Measurements from ENCODE around the gene PCA3.
A peak's percentile ranks its signal among the peaks of the same experiment; 100 is the strongest.

Gene PCA3

GRCh38 chr9:76758476-76758875 lies 5.8 kb upstream of the PCA3 start:
- peak; percentile 41 for DNase-seq

GRCh38 chr9:76759732-76760131 lies 4.5 kb upstream of the PCA3 start:
- peak; percentile 98 for DNase-seq

- peak; percentile 22 for DNase-seq
These were observed 2.8 kb upstream of the PCA3 start for GRCh38 chr9:76761448-76761847.

- DNase-seq = peak; percentile 43
These were observed 1.9 kb downstream of the PCA3 start for GRCh38 chr9:76766126-76766525.

DNA sequence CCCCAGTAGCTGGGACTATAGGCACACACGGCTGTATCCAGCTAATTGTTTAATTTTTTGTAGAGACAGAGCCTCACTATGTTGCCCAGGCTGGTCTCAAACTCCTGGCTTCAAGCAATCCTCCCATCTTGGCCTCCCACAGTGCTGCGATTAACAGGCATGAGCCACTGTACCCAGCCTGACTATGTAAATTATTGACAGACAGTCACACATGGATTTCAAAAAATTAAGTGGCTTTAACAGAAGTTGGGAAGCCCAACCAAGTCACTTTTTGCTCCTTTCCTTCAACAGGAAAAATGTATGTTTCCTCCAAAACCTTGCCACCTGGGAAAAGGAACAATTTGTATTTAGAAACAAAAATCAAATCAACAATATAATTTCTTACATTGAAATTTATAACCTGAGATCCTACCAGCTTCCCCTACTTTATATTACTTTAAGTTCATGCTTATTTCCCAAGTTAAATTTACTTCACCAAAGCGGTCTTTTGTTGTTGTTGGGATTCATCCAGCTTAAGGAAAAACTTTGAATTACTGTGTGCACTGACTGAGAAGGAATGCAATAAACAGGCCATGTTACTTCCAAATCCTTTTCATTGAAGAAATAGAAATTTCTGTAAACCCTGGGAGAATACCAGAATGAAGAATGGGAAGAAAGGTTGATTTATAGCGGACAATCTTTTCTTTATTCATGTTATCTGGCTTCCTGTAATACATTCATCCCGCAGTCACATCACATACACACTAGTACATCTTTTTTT lies 8.6 kb downstream of the PCA3 start:
- DNase-seq = no peak

DNA sequence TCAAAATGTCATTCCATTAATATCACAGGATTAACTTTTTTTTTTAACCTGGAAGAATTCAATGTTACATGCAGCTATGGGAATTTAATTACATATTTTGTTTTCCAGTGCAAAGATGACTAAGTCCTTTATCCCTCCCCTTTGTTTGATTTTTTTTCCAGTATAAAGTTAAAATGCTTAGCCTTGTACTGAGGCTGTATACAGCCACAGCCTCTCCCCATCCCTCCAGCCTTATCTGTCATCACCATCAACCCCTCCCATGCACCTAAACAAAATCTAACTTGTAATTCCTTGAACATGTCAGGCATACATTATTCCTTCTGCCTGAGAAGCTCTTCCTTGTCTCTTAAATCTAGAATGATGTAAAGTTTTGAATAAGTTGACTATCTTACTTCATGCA lies 20.6 kb downstream of the PCA3 start:
- no peak for DNase-seq

DNA sequence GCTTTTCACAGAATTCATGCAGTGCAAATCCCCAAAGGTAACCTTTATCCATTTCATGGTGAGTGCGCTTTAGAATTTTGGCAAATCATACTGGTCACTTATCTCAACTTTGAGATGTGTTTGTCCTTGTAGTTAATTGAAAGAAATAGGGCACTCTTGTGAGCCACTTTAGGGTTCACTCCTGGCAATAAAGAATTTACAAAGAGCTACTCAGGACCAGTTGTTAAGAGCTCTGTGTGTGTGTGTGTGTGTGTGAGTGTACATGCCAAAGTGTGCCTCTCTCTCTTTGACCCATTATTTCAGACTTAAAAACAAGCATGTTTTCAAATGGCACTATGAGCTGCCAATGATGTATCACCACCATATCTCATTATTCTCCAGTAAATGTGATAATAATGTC lies 21.3 kb downstream of the PCA3 start:
- no peak for DNase-seq

- no peak for DNase-seq
These were observed 23.4 kb downstream of the PCA3 start for GRCh38 chr9:76787677-76788076.

GRCh38 chr9:76789840-76790239 lies 25.6 kb downstream of the PCA3 start:
- DNase-seq = no peak

- no peak for DNase-seq
These were observed 29.7 kb downstream of the PCA3 start for GRCh38 chr9:76793784-76794431.

DNA sequence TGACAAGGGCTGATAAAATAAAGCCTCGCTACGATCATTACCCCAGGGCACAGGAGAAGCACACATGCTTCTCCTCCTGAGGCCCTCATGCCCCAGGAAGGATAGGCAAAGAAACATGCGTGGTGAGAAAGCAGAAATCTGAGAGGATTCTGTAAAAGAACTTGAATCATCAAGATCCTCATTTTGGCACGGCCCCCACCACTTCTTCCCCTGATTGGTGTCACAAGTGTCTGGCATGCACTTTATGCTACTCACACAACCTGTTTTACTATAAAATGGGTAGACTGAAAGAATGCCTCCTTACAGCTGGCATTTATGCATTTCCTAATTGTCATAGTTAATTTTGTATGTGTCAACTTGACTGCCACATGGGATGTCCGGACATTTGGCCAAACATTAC lies 32.1 kb downstream of the PCA3 start:
- DNase-seq = no peak

DNA sequence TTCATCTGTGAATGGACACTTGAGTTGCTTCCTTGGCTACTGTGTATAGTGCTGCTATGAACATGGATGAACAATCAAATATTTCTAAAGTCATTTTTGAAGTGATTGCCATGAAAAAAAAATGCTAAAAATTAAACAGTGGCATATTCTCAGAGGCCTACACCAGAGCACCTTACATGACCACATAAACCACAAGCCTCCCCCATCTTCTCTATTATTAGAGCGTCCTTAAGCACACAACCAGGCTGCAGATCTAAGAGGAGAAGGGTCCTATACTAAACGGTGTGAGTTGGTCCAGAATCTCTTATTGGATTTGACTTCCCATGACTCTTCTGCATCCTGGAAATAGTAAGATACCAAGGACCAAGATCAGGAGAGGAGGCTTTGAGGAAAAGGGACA lies 34.3 kb downstream of the PCA3 start:
- DNase-seq = no peak

GRCh38 chr9:76799473-76799872 lies 35.2 kb downstream of the PCA3 start:
- no peak for DNase-seq

DNA sequence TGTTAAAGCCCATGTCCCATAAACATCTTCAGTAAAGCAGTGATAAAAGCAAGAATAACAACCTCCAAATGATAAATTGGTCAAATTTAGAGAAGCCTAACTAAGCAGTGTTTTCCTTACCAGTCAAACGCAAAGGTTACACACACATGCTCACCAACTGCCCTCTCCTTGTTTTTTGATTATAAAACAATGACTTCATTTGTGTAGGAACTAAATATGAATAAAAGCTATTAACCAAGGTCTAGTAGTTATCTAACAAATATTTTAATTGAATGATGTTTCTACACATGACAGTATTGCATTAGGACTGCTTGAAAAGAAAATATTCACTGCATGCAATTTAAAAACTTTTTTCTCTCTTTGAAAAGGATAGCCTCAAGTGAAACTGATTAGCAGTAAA lies 36.7 kb downstream of the PCA3 start:
- no peak for DNase-seq

GRCh38 chr9:76803083-76803482 lies 38.8 kb downstream of the PCA3 start:
- no peak for DNase-seq

GRCh38 chr9:76803762-76804161 lies 39.5 kb downstream of the PCA3 start:
- DNase-seq = no peak

DNA sequence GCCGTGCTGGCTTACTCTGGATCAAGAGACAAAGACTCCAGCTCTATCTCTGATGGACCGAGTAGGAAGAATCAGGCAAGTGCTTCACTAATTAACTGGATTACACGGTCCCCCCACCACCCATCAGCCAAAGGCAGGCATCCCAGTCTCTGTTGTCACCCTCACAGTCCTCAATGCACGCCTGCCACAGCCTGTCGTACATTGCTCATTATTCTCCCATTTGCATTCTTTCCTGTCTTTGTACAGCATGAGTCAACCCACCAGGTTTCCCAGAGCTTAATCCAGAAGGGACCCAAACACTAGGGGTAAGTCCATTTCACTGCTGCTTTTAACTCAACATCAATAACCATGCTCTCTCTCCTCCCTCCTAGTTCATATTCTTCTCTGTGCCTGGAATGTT lies 44.4 kb downstream of the PCA3 start:
- no peak for DNase-seq

DNA sequence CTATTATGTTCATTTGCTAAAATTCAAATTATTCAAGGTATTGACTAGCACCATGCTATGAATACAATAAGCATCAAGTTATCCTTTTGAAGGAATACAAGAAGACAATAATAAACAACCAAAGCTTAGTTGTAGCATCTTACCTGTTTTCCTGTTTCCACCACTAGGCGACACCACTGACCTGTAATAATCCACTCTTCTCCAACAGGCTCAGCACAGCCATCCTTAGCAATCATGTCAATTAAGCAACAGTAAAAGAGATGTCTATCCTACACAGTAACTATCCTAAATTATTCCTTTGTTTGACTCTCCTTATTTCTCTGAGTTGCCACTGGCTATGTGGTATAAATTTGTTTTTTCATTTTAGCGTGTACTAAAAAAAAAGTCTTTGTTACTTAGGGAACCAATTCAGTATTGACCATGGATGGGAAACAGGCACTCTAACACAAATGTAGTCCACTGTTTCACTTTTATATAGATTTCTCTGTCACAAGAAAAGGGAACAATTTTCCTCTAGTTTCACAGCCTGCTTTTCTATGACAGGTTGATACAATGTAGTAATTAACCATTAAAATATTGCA lies 46.2 kb downstream of the PCA3 start:
- DNase-seq = peak; percentile 81

GRCh38 chr9:76812591-76812990 lies 48.4 kb downstream of the PCA3 start:
- DNase-seq = peak; percentile 98

DNA sequence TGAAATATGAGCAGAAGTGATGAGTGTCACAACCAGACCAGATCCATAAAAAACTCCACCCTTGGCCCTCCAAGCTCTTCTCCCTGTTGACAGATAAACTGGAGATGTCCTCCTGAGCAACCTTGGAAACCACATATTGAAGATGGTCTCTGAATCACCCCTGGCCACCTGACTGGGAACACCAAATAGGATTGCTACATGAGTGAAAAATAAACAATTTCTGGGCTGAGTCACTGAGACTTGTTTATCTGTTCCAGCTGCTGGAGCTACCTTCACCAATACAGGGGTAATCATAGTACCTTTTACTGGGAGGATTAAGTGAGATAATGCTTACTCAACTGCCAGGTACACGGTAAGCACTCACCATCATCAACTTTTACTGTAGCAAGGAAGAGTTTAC lies 53.3 kb downstream of the PCA3 start:
- no peak for DNase-seq

DNA sequence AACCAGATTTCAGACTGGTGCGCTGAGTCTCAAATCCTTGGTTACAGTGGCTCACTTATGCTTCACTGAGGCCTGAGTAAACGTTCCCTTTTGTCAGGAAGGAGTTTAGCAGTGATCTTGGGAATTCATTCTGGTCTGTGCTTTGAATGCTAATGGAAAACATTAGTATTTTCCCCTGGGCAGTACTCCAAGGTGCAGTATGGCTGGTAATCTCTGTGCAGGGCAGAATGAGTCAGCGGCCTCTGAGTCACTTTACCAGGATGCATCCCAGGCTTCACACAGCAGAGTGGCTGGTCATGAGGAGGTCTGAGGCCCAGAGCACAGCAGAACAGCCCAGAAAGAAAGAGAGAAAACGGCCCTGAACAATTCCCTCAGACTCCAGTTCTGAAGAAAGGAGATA lies 54.0 kb downstream of the PCA3 start:
- DNase-seq = peak; percentile 80

DNA sequence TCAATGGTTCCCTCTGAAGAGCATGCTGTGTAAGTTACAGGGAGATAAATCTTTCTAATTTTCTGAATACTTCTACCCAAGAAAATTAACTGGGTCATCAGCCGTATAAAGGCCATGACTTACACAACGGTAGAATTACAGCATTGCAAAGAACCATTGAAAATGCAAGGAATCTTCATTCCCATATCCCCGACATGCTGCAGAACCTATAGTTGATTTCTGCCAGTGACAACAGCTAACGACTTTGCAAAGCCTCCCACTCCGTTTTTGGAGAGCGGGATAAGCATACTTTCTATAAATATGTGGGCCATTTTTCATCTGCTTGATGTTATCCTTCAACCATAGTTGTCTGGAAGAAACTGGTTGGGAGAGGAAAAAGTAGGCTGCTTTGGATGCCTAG lies 56.2 kb downstream of the PCA3 start:
- DNase-seq = no peak

DNA sequence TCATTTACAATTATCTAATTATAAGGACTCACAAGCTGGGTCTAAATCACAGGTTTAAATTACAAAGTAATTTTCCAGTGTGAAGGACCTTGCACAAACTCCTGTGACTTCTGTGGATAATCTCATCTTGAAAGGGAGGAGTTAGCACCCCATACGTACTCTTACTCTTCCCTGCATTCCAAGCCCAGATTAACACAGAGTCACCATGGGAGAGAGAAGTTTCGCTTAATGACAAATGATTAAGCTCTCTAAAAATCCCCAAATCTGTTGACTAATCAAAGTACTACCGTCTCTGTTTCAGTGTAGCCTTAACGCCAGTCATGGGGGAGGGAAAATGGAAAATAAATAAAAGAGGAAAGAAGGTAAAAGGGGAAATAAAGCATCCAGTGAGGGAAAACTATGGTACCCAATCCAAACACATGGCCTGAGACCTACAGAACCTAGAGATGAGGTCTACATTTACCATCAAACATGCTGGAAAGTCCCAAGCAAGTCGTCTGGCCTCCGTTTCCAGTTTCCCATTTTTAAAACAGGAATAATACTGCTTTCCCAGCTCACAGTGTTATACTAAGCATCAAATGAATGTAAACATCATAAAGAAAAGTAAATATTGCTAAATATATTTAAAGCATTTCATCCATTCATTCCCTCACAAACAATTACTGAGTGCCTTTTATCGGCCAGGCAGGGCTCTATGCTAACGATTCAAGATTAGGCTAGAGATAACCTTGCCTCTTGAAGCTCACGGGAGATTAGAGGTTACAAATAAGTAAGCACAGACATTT lies 63.2 kb downstream of the PCA3 start:
- peak; percentile 38 for DNase-seq

DNA sequence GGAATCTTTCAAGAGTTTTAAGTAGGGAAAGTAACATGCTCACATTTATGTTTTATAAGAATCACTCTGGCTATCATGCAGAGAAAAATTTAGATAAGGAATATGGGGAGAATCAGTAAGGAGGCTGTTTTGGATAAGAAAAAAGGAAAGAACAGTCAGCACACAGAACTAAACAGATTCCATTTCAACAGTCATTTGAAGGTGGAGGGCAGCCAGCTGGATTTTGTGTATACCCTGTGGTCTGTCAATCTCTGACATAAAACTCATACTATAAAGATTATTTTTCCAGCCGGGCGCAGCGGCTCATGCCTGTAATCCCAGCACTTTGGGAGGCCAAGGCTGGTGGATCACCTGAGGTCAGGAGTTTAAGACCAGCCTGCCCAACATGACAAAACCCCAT lies 64.2 kb downstream of the PCA3 start:
- no peak for DNase-seq
